ENCODE data around the gene TMEM235. TPM values are rescaled to one million over a fixed set of nuclear protein-coding genes. Genes with fewer than 3 reads are reported as not detected.

The TMEM235 gene
- total and polyA plus RNA-seq, 9 of the 15 experiments (the other 6 are each of a cell fraction or from before 2014, with no cell fraction given): not detected

DNA sequence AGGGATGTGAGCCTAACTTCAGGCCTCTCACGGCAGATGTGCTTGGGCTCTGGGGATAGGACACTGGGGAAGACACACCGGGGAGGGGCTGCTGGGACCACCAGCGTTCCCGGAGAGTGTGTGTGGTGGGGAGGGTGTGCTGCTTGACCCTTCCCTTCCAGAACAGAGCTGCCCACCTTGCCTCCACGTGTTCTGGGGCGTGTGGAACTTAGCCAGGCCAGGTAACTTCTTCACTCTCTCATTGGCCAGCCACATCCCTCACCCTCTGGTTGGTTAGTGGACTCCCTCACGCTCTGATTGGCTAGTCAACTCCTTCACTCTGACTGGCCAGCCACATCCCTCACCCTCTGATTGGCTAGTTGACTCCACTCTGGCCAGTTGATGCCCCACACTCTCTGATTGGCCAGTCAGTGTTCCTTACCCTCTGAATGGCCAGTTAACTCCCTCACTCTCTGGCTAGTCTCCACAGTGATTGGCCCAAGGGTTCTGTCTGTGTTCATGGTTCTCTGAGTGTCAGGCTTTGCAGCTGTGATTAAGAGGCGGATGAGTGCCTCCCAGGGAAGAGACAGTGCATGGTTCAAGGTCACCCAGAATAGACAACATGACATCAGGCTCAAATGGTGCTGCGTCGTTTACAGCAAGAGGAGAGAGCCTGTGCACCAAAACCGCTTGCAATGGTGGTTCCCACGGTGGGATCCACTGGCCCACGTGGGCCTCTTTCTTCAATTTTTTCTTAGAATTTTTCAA, 10.0 kb downstream of the TMEM235 start (continued):
- TF ChIP-seq, protein P1, sequence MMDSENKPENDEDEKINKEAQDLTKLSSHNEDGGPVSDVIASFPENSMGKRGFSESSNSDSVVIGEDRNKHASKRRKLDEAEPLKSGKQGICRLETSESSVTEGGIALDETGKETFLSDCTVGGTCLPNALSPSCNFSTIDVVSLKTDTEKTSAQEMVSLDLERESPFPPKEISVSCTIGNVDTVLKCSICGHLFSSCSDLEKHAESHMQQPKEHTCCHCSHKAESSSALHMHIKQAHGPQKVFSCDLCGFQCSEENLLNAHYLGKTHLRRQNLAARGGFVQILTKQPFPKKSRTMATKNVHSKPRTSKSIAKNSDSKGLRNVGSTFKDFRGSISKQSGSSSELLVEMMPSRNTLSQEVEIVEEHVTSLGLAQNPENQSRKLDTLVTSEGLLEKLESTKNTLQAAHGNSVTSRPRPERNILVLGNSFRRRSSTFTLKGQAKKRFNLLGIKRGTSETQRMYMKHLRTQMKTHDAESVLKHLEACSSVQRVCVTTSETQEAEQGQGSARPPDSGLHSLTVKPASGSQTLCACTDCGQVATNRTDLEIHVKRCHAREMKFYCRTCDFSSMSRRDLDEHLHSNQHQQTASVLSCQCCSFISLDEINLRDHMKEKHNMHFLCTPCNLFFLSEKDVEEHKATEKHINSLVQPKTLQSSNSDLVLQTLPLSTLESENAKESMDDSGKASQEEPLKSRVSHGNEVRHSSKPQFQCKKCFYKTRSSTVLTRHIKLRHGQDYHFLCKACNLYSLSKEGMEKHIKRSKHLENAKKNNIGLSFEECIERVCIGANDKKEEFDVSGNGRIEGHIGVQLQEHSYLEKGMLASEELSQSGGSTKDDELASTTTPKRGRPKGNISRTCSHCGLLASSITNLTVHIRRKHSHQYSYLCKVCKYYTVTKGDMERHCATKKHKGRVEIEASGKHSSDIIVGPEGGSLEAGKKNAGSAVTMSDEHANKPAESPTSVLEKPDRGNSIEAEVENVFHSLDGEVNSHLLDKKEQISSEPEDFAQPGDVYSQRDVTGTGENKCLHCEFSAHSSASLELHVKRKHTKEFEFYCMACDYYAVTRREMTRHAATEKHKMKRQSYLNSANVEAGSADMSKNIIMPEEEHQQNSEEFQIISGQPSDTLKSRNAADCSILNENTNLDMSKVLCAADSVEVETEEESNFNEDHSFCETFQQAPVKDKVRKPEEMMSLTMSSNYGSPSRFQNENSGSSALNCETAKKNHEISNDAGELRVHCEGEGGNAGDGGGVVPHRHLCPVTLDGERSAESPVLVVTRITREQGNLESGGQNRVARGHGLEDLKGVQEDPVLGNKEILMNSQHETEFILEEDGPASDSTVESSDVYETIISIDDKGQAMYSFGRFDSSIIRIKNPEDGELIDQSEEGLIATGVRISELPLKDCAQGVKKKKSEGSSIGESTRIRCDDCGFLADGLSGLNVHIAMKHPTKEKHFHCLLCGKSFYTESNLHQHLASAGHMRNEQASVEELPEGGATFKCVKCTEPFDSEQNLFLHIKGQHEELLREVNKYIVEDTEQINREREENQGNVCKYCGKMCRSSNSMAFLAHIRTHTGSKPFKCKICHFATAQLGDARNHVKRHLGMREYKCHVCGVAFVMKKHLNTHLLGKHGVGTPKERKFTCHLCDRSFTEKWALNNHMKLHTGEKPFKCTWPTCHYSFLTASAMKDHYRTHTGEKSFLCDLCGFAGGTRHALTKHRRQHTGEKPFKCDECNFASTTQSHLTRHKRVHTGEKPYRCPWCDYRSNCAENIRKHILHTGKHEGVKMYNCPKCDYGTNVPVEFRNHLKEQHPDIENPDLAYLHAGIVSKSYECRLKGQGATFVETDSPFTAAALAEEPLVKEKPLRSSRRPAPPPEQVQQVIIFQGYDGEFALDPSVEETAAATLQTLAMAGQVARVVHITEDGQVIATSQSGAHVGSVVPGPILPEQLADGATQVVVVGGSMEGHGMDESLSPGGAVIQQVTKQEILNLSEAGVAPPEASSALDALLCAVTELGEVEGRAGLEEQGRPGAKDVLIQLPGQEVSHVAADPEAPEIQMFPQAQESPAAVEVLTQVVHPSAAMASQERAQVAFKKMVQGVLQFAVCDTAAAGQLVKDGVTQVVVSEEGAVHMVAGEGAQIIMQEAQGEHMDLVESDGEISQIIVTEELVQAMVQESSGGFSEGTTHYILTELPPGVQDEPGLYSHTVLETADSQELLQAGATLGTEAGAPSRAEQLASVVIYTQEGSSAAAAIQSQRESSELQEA (IDR thresholded peaks at IDR 0.05; ENCODE audit: low read depth): no peak
- peak; percentile 80; the same call in 1 of the 2 replicates for TF ChIP-seq OTX1 (CRISPR knock-in tag; IDR thresholded peaks at IDR 0.05)
- TF ChIP-seq, protein P2, sequence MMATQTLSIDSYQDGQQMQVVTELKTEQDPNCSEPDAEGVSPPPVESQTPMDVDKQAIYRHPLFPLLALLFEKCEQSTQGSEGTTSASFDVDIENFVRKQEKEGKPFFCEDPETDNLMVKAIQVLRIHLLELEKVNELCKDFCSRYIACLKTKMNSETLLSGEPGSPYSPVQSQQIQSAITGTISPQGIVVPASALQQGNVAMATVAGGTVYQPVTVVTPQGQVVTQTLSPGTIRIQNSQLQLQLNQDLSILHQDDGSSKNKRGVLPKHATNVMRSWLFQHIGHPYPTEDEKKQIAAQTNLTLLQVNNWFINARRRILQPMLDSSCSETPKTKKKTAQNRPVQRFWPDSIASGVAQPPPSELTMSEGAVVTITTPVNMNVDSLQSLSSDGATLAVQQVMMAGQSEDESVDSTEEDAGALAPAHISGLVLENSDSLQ (IDR thresholded peaks at IDR 0.05): peak; percentile 93
- peak; percentile 73; the same call in 1 of the 2 replicates for TF ChIP-seq DMBX1 (CRISPR knock-in tag; IDR thresholded peaks at IDR 0.05; ENCODE audit: borderline replicate concordance)
- TF ChIP-seq ILF3 (IDR thresholded peaks at IDR 0.05; ENCODE audit: borderline replicate concordance): no peak
- TF ChIP-seq ZNF175 (CRISPR knock-in tag; IDR thresholded peaks at IDR 0.05; ENCODE audit: low read depth): 0 out of 2 replicates have a peak, but pooled peaks have one; percentile 64
- no peak for TF ChIP-seq NCOA1 (IDR thresholded peaks at IDR 0.05; ENCODE audit: low read depth)
- TF ChIP-seq POLR2AphosphoS5 (IDR thresholded peaks at IDR 0.05; ENCODE audit: control insufficient read depth, insufficient read depth, low read depth, low read length): no peak
- peak; percentile 57; the same call in 1 of the 2 replicates for TF ChIP-seq PTTG1 (tag; IDR thresholded peaks at IDR 0.05; ENCODE audit: low read depth)
- peak; percentile 52; the same call in 1 of the 2 replicates for TF ChIP-seq ZNF311 (CRISPR knock-in tag; IDR thresholded peaks at IDR 0.05)
- no peak for TF ChIP-seq RBM17 (IDR thresholded peaks at IDR 0.05; ENCODE audit: borderline replicate concordance, low read depth, low read length)
- no peak for TF ChIP-seq STAG1 (CRISPR knock-in tag; IDR thresholded peaks at IDR 0.05; ENCODE audit: borderline replicate concordance)
- no peak for TF ChIP-seq MAZ (CRISPR knock-in tag; conservative IDR thresholded peaks at IDR 0.05 in 1 of 2, IDR thresholded peaks at IDR 0.05 in 1 of 2)
- TF ChIP-seq, protein P3, sequence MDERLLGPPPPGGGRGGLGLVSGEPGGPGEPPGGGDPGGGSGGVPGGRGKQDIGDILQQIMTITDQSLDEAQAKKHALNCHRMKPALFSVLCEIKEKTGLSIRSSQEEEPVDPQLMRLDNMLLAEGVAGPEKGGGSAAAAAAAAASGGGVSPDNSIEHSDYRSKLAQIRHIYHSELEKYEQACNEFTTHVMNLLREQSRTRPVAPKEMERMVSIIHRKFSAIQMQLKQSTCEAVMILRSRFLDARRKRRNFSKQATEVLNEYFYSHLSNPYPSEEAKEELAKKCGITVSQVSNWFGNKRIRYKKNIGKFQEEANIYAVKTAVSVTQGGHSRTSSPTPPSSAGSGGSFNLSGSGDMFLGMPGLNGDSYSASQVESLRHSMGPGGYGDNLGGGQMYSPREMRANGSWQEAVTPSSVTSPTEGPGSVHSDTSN (CRISPR knock-in tag; IDR thresholded peaks at IDR 0.05; ENCODE audit: low read depth): no peak
- TF ChIP-seq, protein P3 (tag; conservative IDR thresholded peaks at IDR 0.05; ENCODE audit: low read depth): peak; percentile 57; the same call in 1 of the 2 replicates
